Trophoblast cell (in vitro differentiated cells and primary cell): ENCODE results near the gene C4B.
"Not testable (repeated sequence)": the region's sequence is repeated elsewhere in the genome, so short reads cannot be mapped to it uniquely, and the experiment has no call there.

Experiments used
- DNase-seq, 2 donors: peaks; one replicate each; pipeline ENCODE4 v3.0.0-alpha.2; 2016
- H2AFZ ChIP-seq: 2 replicates; pipeline ENCODE4 v1.6.1; 2013; ENCODE audit warnings: low read length, moderate library complexity, mild to moderate bottlenecking; ENCODE audit not compliant: insufficient read depth, poor library complexity
- H2AK5ac ChIP-seq: 2 replicates; pipeline ENCODE4 v1.6.1; 2013; ENCODE audit warnings: mild to moderate bottlenecking, low read length
- H2BK120ac ChIP-seq: 2 replicates; pipeline ENCODE4 v1.6.1; 2013; ENCODE audit warnings: low read length, mild to moderate bottlenecking, moderate library complexity; ENCODE audit not compliant: insufficient read depth, poor library complexity
- H2BK12ac ChIP-seq: 2 replicates; pipeline ENCODE4 v1.6.1; 2013; ENCODE audit warnings: mild to moderate bottlenecking, low read length, moderate library complexity
- H2BK5ac ChIP-seq: 2 replicates; pipeline ENCODE4 v1.6.1; 2013; ENCODE audit warnings: low read length, low read depth, moderate library complexity, mild to moderate bottlenecking; ENCODE audit not compliant: poor library complexity
- H3K14ac ChIP-seq: 2 replicates; pipeline ENCODE4 v1.6.1; 2013; ENCODE audit warnings: mild to moderate bottlenecking, low read length
- H3K18ac ChIP-seq: 2 replicates; pipeline ENCODE4 v1.6.1; 2013; ENCODE audit warnings: mild to moderate bottlenecking, low read length
- H3K23ac ChIP-seq: 2 replicates; pipeline ENCODE4 v1.6.1; 2013; ENCODE audit warnings: low read length
- H3K27ac ChIP-seq: 2 replicates; pipeline ENCODE4 v1.5.1; 2013; ENCODE audit warnings: low read depth, mild to moderate bottlenecking, inconsistent platforms, low read length, moderate library complexity
- H3K27me3 ChIP-seq: 2 replicates; pipeline ENCODE4 v1.6.1; 2013; ENCODE audit warnings: inconsistent platforms, mild to moderate bottlenecking, low read length, moderate library complexity; ENCODE audit not compliant: insufficient read depth
- H3K36me3 ChIP-seq, 2 experiments: 1 replicate in 1 of 2; 2 replicates in 1 of 2; pipeline ENCODE4 v1.6.1; 2013; ENCODE audit warnings: low read length in 2 of 2, mild to moderate bottlenecking in 2 of 2, moderate library complexity in 1 of 2; ENCODE audit not compliant: insufficient read depth in 2 of 2, control insufficient read depth in 1 of 2
- H3K4ac ChIP-seq: 2 replicates; pipeline ENCODE4 v1.6.1; 2013; ENCODE audit warnings: low read depth, mild to moderate bottlenecking, low read length, moderate library complexity
- H3K4me1 ChIP-seq, 2 experiments: 1 replicate in 1 of 2; 2 replicates in 1 of 2; pipeline ENCODE4 v1.6.1; 2013; ENCODE audit warnings: low read length in 2 of 2, mild to moderate bottlenecking in 2 of 2, moderate library complexity in 1 of 2; ENCODE audit not compliant: insufficient read depth in 2 of 2, control insufficient read depth in 1 of 2
- H3K4me2 ChIP-seq: 2 replicates; pipeline ENCODE4 v1.6.1; 2013; ENCODE audit warnings: inconsistent platforms, mild to moderate bottlenecking, low read length, moderate library complexity
- H3K4me3 ChIP-seq: 2 replicates; pipeline ENCODE4 v1.5.1; 2013; ENCODE audit warnings: mild to moderate bottlenecking, low read depth, low read length, inconsistent platforms
- H3K79me1 ChIP-seq: one replicate; pipeline ENCODE4 v1.6.1; 2013; ENCODE audit warnings: low read length
- H3K79me2 ChIP-seq: 2 replicates; pipeline ENCODE4 v1.6.1; 2013; ENCODE audit warnings: low read length, mild to moderate bottlenecking; ENCODE audit not compliant: control insufficient read depth, insufficient read depth, poor library complexity
- H3K9ac ChIP-seq: 2 replicates; pipeline ENCODE4 v1.6.1; 2013; ENCODE audit warnings: mild to moderate bottlenecking, low read length
- H3K9me3 ChIP-seq: 2 replicates; pipeline ENCODE4 v1.6.1; 2013; ENCODE audit warnings: low read depth, mild to moderate bottlenecking, control low read depth, inconsistent platforms, low read length; ENCODE audit not compliant: insufficient read depth
- H4K12ac ChIP-seq: 2 replicates; pipeline ENCODE4 v1.6.1; 2013; ENCODE audit warnings: low read depth, mild to moderate bottlenecking, low read length, moderate library complexity
- H4K8ac ChIP-seq: 2 replicates; pipeline ENCODE4 v1.6.1; 2013; ENCODE audit warnings: low read depth, mild to moderate bottlenecking, low read length, moderate library complexity
- H4K91ac ChIP-seq: one replicate; pipeline ENCODE4 v1.6.1; 2013; ENCODE audit warnings: low read depth, mild to moderate bottlenecking, low read length, moderate library complexity
- WGBS: extraction: QIAGEN DNeasy Blood & Tissue Kit; methylation state at CpG from one replicate; pipeline ENCODE4 v1.1.7; 2013; ENCODE audit warnings: missing lambda C conversion rate; ENCODE audit not compliant: insufficient read length, insufficient coverage; ENCODE audit errors: extremely low coverage; 5-methylcytosine and 5-hydroxymethylcytosine counted together

The C4B gene

GRCh38 chr6:32028631-32029030 is 14.0 kb downstream of the C4B start:
- WGBS = no CpG with 5 or more reads among the region's 10 CpGs
- not testable (repeated sequence) for H2BK120ac ChIP-seq, H2BK5ac ChIP-seq, H4K12ac ChIP-seq, H3K4me1 ChIP-seq, H4K8ac ChIP-seq, H4K91ac ChIP-seq, H2BK12ac ChIP-seq, H3K36me3 ChIP-seq, DNase-seq, H3K79me2 ChIP-seq, H3K9ac ChIP-seq, H2AFZ ChIP-seq, H3K4ac ChIP-seq, H3K79me1 ChIP-seq, H3K14ac ChIP-seq, H2AK5ac ChIP-seq, H3K4me3 ChIP-seq, H3K27me3 ChIP-seq, H3K27ac ChIP-seq, H3K4me2 ChIP-seq, H3K23ac ChIP-seq, H3K18ac ChIP-seq, H3K9me3 ChIP-seq

- H3K4me3 ChIP-seq, H2BK120ac ChIP-seq, H3K18ac ChIP-seq, H2AK5ac ChIP-seq, H3K23ac ChIP-seq, H3K4me2 ChIP-seq, H3K79me1 ChIP-seq, H3K4ac ChIP-seq, H3K9ac ChIP-seq, H2BK12ac ChIP-seq, H3K36me3 ChIP-seq, H3K14ac ChIP-seq, H4K12ac ChIP-seq, H3K4me1 ChIP-seq, H2AFZ ChIP-seq, H3K9me3 ChIP-seq, H3K79me2 ChIP-seq, H4K91ac ChIP-seq, DNase-seq, H4K8ac ChIP-seq, H3K27me3 ChIP-seq, H2BK5ac ChIP-seq, H3K27ac ChIP-seq: not testable (repeated sequence)
- no CpG with 5 or more reads among the region's 14 CpGs for WGBS
Observed at GRCh38 chr6:32029553-32029952, 15.0 kb downstream of the C4B start.

GRCh38 chr6:32035283-32036013 is 20.9 kb downstream of the C4B start:
- H2BK5ac ChIP-seq, H4K91ac ChIP-seq, H3K27me3 ChIP-seq, H3K9me3 ChIP-seq, H4K8ac ChIP-seq, H2BK120ac ChIP-seq, H3K36me3 ChIP-seq, H3K4me1 ChIP-seq, H3K18ac ChIP-seq, H3K4me2 ChIP-seq, H3K79me1 ChIP-seq, H3K9ac ChIP-seq, H2BK12ac ChIP-seq, DNase-seq, H3K14ac ChIP-seq, H2AFZ ChIP-seq, H3K27ac ChIP-seq, H3K4me3 ChIP-seq, H3K79me2 ChIP-seq, H3K23ac ChIP-seq, H2AK5ac ChIP-seq, H4K12ac ChIP-seq, H3K4ac ChIP-seq: not testable (repeated sequence)
- no CpG with 5 or more reads among the region's 16 CpGs for WGBS

GRCh38 chr6:32037136-32037535 is 22.5 kb downstream of the C4B start:
- H2AK5ac ChIP-seq, H3K36me3 ChIP-seq, H3K9ac ChIP-seq, H3K23ac ChIP-seq, H2BK120ac ChIP-seq, H3K79me1 ChIP-seq, H4K91ac ChIP-seq, H4K12ac ChIP-seq, H3K4ac ChIP-seq, H2BK12ac ChIP-seq, H2AFZ ChIP-seq, H3K9me3 ChIP-seq, H4K8ac ChIP-seq, H3K18ac ChIP-seq, H3K79me2 ChIP-seq, H3K4me2 ChIP-seq, H3K27ac ChIP-seq, H3K4me3 ChIP-seq, H3K14ac ChIP-seq, DNase-seq, H3K27me3 ChIP-seq, H3K4me1 ChIP-seq, H2BK5ac ChIP-seq: not testable (repeated sequence)
- WGBS = no CpG with 5 or more reads among the region's 5 CpGs
